NCI-H510A (cell line): ENCODE results near the gene CGB5.

Source experiments
- DNase-seq: peaks from one replicate; lab custom pipeline; 2025; lab: John Stamatoyannopoulos, UW

CGB5 gene

DNA sequence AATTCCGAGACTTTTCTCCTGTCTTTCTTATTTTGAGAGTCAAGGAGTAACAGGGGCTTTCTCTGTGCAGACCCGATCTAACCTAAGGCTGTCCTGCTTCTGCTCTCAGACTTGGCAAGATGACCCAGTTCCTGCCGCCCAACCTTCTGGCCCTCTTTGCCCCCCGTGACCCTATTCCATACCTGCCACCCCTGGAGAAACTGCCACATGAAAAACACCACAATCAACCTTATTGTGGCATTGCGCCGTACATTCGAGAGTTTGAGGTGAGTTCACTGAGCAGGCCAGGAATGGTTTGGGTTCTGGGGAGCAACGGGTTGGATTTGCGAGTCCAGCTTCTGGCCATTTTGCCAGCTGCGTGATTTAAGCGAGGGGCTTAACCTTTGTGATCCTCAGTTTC, 42.6 kb downstream of the CGB5 start:
- DNase-seq: no peak

DNA sequence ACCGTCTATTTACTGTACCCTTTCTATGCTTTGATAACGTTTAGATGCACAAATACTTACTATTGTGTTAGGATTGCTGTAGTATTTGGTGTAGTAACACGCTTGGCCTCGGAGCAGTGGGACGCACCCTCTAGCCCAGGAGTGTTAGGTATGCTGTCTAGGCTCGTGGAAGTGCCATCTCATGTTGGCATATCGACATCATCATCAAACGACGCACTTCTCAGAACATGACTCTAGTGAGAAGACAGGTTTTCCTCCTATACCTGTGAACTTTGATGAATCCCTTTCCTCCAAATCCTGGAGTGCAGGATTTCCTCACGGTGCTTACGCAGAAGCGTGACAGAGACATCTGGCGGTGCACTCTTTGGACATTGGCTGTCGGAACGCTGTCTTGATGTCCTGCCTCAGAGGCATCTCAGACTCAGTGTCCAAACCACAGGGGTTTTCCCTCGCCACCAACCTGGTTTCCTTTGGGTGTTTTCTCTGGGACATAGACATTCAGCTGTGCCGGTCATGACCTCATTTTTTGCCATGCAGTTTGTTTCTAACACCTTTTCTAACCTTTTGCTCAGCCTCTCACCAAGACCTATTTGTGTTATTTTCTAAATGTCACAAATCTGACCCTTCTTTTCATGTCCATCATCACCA, 47.9 kb downstream of the CGB5 start:
- DNase-seq: no peak

DNA sequence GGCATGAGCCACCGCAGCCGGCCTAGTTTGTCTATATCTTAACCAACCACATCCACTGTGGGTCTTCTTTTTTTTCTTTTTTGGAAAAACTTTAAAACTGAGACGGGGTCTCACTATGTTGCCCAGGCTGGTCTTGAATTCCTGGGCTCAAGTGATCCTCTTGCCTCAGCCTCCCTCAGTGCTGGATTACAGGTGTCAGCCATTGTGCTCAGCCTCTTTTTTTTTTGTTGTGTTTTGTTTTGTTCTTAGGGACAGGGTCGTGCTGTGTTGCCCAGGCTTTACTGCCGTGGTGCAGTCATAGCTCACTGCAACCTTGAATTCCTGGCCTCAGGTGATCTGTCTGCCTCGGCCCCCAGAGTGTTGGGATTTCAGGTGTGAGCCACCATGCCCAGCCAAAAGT, 49.0 kb downstream of the CGB5 start:
- no peak for DNase-seq
